Suprapubic skin (tissue), 4 donors: ENCODE data around the gene BRINP3.
"Not testable (repeated sequence)": the region's sequence is repeated elsewhere in the genome, so short reads cannot be mapped to it uniquely, and the experiment has no call there.

ENCODE experiments used
- EP300 ChIP-seq: sonication (generic); formaldehyde crosslinking; IDR thresholded peaks from one replicate; pipeline ENCODE4 v1.6.1; 2017; ENCODE audit warnings: antibody characterized with exemption
- POLR2A ChIP-seq, 2 donors: fragments of 450-650 bp; IDR thresholded peaks; one replicate each; pipeline ENCODE4 v1.6.1; 2017; ENCODE audit warnings: antibody characterized with exemption in 2 of 2, mild to moderate bottlenecking in 2 of 2, moderate library complexity in 2 of 2
- POLR2AphosphoS5 ChIP-seq, 3 donors: sonication (generic); formaldehyde crosslinking; IDR thresholded peaks; one replicate each; pipeline ENCODE4 v1.6.1; 2017; ENCODE audit warnings: antibody characterized with exemption in 3 of 3
- TF ChIP-seq, protein P1 (sequence below), 2 donors: fragments of 200-600 bp in 1 of 2; fragments of 450-650 bp in 1 of 2; sonication (generic) in 1 of 2; IDR thresholded peaks; one replicate each; pipeline ENCODE4 v1.5.1; 2016 to 2019; ENCODE audit warnings: antibody characterized with exemption in 2 of 2, mild to moderate bottlenecking in 1 of 2, moderate library complexity in 1 of 2

DNA sequence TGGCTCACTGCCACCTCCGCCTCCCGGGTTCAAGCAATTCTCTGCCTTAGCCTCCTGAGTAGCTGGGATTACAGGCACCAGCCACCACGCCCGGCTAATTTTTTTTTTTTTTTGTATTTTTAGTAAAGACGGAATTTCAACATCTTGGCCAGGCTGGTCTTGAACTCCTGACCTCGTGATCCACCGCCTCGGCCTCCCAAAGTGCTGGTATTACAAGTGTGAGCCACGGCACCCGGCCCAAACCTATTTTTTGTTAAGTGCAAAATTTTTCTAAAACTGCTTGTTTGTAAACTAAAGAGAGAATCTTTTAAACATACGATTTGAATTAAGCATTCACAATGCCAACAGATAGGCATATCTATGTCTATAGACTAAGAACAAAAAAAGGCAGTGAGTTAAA is 357.1 kb downstream of the BRINP3 start:
- TF ChIP-seq, protein P1, sequence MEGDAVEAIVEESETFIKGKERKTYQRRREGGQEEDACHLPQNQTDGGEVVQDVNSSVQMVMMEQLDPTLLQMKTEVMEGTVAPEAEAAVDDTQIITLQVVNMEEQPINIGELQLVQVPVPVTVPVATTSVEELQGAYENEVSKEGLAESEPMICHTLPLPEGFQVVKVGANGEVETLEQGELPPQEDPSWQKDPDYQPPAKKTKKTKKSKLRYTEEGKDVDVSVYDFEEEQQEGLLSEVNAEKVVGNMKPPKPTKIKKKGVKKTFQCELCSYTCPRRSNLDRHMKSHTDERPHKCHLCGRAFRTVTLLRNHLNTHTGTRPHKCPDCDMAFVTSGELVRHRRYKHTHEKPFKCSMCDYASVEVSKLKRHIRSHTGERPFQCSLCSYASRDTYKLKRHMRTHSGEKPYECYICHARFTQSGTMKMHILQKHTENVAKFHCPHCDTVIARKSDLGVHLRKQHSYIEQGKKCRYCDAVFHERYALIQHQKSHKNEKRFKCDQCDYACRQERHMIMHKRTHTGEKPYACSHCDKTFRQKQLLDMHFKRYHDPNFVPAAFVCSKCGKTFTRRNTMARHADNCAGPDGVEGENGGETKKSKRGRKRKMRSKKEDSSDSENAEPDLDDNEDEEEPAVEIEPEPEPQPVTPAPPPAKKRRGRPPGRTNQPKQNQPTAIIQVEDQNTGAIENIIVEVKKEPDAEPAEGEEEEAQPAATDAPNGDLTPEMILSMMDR (IDR thresholded peaks at IDR 0.05): not testable (repeated sequence)
- not testable (repeated sequence) for TF ChIP-seq POLR2A (IDR thresholded peaks at IDR 0.05); POLR2AphosphoS5 (IDR thresholded peaks at IDR 0.05); EP300
